Measurements from ENCODE around the gene SETD5.

DNA sequence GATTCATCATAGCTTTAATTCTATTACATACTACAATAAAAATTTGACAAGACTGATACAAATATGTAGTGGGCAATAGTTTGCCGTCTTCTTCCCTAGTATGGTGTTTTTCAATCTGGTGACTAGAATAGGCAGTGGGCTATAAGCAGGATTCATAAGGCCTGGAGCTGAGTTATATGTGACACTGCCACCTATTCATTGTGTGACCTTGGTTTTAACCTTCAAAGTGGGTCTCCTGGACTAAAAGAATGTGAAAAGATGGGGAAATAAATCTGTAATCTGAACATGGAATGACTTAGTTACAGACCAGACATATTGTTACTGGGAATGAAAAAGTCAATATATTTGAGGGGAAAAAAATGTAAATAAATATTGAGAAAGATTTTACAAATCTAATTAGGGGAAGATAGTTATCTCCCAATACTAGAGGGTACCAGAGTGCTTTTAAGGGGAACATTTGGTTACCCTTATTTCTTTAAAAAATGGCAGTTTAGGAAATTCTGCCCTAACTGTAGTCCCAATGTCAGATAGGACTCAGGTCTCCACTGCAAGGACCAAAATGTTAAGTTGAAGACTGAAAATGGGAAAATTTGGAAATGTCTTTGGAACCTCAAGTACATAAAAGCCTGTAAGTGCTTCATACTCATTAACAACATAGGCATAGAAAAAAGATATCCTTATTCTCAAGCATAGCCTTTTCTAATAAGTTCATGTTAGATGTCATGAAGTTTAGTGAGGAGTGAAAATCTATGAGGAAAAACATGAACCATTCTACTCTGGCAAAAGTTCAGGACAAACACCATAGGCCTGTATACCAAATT, 10.7 kb upstream of the SETD5 start:
- TF ChIP-seq, protein P1, sequence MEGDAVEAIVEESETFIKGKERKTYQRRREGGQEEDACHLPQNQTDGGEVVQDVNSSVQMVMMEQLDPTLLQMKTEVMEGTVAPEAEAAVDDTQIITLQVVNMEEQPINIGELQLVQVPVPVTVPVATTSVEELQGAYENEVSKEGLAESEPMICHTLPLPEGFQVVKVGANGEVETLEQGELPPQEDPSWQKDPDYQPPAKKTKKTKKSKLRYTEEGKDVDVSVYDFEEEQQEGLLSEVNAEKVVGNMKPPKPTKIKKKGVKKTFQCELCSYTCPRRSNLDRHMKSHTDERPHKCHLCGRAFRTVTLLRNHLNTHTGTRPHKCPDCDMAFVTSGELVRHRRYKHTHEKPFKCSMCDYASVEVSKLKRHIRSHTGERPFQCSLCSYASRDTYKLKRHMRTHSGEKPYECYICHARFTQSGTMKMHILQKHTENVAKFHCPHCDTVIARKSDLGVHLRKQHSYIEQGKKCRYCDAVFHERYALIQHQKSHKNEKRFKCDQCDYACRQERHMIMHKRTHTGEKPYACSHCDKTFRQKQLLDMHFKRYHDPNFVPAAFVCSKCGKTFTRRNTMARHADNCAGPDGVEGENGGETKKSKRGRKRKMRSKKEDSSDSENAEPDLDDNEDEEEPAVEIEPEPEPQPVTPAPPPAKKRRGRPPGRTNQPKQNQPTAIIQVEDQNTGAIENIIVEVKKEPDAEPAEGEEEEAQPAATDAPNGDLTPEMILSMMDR (IDR thresholded peaks at IDR 0.05), result no peak
- no peak for TF ChIP-seq POLR2A (IDR thresholded peaks at IDR 0.05)
